ENCODE measurements around the gene TCF3. TPM values are rescaled to one million over a fixed set of nuclear protein-coding genes. Genes with fewer than 3 reads are reported as not detected.

TCF3 gene
- total RNA-seq, 1 experiment from 2014 or later, result 208 TPM

- TF ChIP-seq ZBTB33 (IDR thresholded peaks at IDR 0.05; ENCODE audit: extremely low read depth, insufficient replicate concordance, low read length), result no peak
Measured at GRCh38 chr19:1621574-1621973, 30.8 kb downstream of the TCF3 start (continued).

- ATAC-seq, result no peak
- POLR2A ChIA-PET, result no interaction called here
- RAD21 ChIA-PET (ENCODE audit: low non-redundant PET in 1 of 2, low total read pairs in 2 of 2, uncharacterized antibody in 2 of 2, unreplicated experiment in 2 of 2), result no interaction called here
- no peak overlapping the region for H3K27ac ChIP-seq (ENCODE audit: low read depth, low read length)
- BruUV-seq (replicated peaks), result no TSS peak
- no peaks in the 10 kb centered on the region for H3K27me3 ChIP-seq (ENCODE audit: insufficient read depth, low read length)
- no peak overlapping the region for H3K4me3 ChIP-seq (replicated peaks in 1 of 2; ENCODE audit: low read depth in 1 of 2, low read length in 2 of 2)
- no peak overlapping the region for H3K4me2 ChIP-seq (ENCODE audit: low read length)
- H3K9me3 ChIP-seq (ENCODE audit: control insufficient read depth in 1 of 2, insufficient read depth in 1 of 2, low read depth in 1 of 2, low read length in 2 of 2), result no peaks in the 10 kb centered on the region
- intact Hi-C loops (cut with micrococcal nuclease), result no loop called here
- no peak for DNase-seq (ENCODE audit: low read depth, low spot score)
- peaks cover 0 to 5% of the 10 kb centered on the region in 2 experiments; a peak in 1 of 4 replicates for H3K4me1 ChIP-seq (ENCODE audit: control insufficient read depth in 1 of 2, insufficient read depth in 2 of 2, low read length in 2 of 2)
- H4K20me1 ChIP-seq (ENCODE audit: insufficient read depth), result no peaks in the 10 kb centered on the region
- no peaks in the 10 kb centered on the region for H3K9me2 ChIP-seq (ENCODE audit: insufficient read depth)
- no peak overlapping the region for H2AFZ ChIP-seq (ENCODE audit: low read depth, low read length, poor library complexity, severe bottlenecking)
- H3K79me2 ChIP-seq (ENCODE audit: insufficient read depth, low read length), result peaks cover 18% of the 10 kb centered on the region; the same call in 1 of the 2 replicates
- H3K36me3 ChIP-seq (ENCODE audit: control insufficient read depth in 1 of 2, insufficient read depth in 2 of 2, low read length in 2 of 2), result peaks cover 21 to 52% of the 10 kb centered on the region in 2 experiments; a peak in 3 of 4 replicates
- TF ChIP-seq RAD21 (IDR thresholded peaks at IDR 0.05; ENCODE audit: low read depth) (no peak), CBX3 (IDR thresholded peaks at IDR 0.05; ENCODE audit: low read depth) (no peak), MAX (IDR thresholded peaks at IDR 0.05) (no peak), ZNF274 (IDR thresholded peaks at IDR 0.05; ENCODE audit: low read depth, low read length) (no peak), FOSL1 (IDR thresholded peaks at IDR 0.05; ENCODE audit: low read depth) (no peak), SIN3A (IDR thresholded peaks at IDR 0.05; ENCODE audit: low read depth) (no peak), POLR2A (IDR thresholded peaks at IDR 0.05; ENCODE audit: borderline replicate concordance, extremely low read depth, insufficient read depth, insufficient read length) (no peak), EGR1 (IDR thresholded peaks at IDR 0.05; ENCODE audit: low read depth) (no peak), ZBTB33 (IDR thresholded peaks at IDR 0.05; ENCODE audit: extremely low read depth, insufficient replicate concordance, low read length) (no peak), ATF3 (IDR thresholded peaks at IDR 0.05) (no peak), CEBPB (IDR thresholded peaks at IDR 0.05; ENCODE audit: low read depth) (no peak), ELF1 (IDR thresholded peaks at IDR 0.05; ENCODE audit: borderline replicate concordance, low read depth) (no peak), CTCF (IDR thresholded peaks at IDR 0.05 in 2 of 3, conservative IDR thresholded peaks at IDR 0.05 in 1 of 3; ENCODE audit: borderline replicate concordance in 1 of 3, insufficient read depth in 1 of 3, low read depth in 2 of 3, low read length in 2 of 3) (no peak), ZFX (IDR thresholded peaks at IDR 0.05) (no peak), JUND (IDR thresholded peaks at IDR 0.05) (no peak), EZH2 (IDR thresholded peaks at IDR 0.05) (no peak)
- CTCF ChIA-PET, result no interaction called here
- H3K9ac ChIP-seq (ENCODE audit: low read length), result no peak overlapping the region
Measured at GRCh38 chr19:1621021-1621420, 31.4 kb downstream of the TCF3 start.

Measured in HCT116 (cell line).